GM12874 (cell line): Measurements from ENCODE around the gene EPN1.

Experiments used
- TF ChIP-seq, protein P1 (sequence below): IDR thresholded peaks from 2 replicates; pipeline ENCODE4 v1.5.1; 2011; ENCODE audit warnings: low read depth, mild to moderate bottlenecking, control low read depth, low read length, moderate library complexity; ENCODE audit not compliant: insufficient read depth

The EPN1 gene

DNA sequence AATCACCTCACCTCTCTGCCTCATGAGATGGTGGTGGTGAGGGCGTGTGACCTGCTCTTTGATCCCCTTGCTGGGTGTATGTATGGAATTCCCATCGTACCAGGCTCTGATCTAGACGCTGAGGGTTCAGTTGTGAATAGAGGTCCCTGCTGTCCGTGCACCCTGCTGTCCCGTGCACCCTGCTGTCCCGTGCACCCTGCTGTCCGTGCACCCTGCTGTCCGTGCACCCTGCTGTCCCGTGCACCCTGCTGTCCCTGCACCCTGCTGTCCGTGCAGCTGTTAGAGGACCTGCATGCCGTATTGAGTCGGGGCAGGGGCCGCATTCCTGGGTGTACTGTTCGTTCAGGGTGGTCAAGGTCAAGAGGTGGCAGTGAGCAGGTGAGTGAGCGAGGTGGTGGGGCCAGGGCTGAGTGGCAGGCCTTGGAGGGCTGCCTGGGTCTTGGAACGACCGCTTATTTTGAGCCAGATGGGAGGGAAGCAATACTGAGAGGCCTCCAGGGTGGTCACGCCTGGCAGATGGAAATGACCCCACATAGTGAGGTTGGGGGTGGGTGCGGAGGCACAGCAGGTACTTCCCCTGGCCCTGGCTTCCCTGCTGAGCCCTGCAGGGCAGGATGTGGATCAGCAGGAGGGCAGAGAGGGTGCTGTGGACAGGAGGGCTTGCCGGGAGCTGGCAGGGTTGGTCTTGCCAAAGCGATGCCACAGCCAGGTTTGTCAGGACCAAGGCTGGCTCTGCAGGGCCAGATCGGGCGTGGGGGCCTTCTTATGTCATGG is 4.6 kb upstream of the EPN1 start:
- TF ChIP-seq, protein P1, sequence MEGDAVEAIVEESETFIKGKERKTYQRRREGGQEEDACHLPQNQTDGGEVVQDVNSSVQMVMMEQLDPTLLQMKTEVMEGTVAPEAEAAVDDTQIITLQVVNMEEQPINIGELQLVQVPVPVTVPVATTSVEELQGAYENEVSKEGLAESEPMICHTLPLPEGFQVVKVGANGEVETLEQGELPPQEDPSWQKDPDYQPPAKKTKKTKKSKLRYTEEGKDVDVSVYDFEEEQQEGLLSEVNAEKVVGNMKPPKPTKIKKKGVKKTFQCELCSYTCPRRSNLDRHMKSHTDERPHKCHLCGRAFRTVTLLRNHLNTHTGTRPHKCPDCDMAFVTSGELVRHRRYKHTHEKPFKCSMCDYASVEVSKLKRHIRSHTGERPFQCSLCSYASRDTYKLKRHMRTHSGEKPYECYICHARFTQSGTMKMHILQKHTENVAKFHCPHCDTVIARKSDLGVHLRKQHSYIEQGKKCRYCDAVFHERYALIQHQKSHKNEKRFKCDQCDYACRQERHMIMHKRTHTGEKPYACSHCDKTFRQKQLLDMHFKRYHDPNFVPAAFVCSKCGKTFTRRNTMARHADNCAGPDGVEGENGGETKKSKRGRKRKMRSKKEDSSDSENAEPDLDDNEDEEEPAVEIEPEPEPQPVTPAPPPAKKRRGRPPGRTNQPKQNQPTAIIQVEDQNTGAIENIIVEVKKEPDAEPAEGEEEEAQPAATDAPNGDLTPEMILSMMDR, result no peak

DNA sequence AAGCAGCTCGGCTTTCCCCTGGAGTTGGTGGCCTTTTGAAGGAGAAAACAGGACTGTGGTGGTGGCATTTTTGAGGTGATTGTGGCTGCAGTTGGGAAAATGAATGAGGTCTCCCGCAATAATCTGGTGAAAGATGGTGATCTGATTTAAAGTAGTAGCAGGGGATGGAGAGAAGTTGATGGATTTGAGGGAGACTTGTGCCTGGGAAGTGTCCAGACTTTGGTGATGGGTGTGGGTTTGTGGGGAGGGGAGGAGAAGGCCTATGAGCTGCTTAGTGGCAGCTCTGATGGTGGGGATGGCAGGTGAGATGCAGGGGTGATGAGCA is 4.0 kb upstream of the EPN1 start:
- TF ChIP-seq, protein P1, result no peak

DNA sequence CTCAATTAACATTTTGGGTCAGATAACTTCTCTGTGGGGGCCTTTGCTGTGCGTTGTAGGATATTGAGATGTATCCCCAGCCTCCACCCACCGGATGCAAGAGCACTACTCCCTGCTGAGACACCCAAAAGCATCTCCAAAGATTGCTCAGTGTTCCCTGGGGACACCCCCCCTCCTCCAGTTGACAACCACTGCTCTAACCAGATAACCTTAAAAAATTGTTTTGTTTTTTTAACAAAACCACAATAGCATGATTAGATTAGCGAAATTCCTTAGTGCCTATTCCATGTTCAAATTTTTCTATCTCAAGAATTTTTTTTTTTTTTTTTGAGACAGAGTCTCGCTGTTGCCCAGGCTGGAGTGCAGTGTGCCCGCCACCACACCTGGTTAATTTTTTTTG is 2.6 kb upstream of the EPN1 start:
- TF ChIP-seq, protein P1, result no peak

DNA sequence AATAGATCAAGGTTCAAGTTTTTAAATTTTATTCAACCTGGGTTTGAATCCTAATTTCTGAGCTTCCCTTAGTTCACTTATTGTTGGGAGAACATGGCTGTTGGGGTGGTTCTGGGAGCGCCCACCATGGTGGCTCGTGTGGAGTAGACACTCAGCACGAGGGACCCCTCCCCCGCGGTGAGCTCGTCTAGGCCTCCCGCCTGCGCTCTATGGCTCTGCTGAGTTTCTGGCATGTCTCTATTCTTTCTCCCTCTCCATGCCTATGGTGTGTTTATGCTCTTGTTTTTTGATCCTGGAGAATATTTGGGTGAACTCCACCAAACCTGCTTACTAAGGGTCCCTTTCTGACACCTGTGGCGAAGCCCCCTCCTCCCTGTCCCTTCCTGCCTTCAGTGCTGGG is 1.6 kb upstream of the EPN1 start:
- TF ChIP-seq, protein P1, result no peak

DNA sequence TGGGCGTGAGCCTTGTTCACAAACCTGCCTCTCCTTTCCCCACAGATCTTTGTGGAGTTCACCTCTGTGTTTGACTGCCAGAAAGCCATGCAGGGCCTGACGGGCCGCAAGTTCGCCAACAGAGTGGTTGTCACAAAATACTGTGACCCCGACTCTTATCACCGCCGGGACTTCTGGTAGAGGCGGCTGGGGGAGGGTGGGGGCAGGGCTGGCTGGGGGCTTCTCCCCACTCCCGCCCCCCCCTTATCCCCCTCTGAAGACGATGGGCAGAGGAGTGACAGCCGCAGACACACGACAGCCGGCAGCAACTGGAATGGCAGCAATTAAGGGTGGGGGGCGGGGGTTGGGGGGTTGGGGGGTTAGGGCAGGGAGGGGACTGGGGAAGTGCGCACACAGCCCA is 1.1 kb upstream of the EPN1 start:
- TF ChIP-seq, protein P1, result no peak

DNA sequence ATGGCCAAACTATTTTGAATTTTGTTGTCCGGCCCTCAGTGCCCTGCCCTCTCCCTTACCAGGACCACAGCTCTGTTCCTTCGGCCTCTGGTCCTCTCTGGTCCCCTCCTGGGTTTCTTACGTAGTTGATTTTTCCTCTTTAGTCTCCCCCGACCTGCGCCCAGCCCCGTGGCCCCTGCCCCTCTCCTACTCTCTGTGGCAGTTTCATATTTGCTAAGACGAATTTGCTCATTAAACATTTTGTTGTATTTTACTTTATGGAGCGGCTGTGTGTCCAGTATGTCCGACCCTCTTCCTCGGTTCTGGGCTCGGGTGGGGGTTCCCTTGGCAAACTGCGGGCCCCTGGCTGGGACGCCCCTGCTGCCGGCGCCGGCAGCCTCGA is 576 bp upstream of the EPN1 start:
- TF ChIP-seq, protein P1, result no peak

DNA sequence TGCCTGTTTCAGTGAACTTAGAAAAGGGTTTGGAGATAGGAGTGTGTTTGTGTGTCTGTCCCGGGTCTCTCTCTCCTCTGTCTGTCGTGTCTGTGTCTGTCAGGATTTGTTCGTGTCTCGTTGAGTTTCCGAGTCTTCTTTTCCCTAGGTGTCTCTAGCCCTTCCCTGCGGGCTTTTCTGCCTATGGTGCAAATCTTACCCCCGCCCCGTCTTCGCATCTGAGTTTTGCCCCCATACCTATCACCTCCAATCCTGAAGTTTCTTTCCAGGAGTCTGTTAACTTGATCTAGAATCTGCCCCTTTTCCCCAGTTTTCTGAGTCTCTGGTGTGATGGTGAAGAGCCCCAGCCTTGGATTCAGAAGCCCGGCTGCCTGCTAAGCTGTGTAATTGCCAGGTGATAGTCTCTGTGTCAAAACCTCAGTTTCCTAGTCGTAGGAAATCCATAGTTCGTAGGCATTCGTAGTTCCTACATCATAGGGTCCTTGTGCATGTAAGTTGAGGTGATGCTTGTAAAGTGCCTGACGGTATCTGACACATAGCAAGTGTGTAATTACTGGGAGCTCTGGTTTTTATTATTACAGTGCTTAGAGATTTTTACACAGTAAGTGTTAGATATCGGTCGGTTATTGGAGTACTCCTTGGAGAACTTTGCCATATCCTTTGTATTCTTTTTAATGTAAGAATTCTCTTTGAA is 782 bp downstream of the EPN1 start:
- TF ChIP-seq, protein P1, result no peak
